GM06990 (cell line): ENCODE results near the gene GRIK4.

ENCODE experiments used
- DNase-seq: peaks from one replicate; pipeline ENCODE4 v3.0.0-alpha.2; 2011; ENCODE audit not compliant: insufficient read length; ENCODE audit errors: extremely low read depth
- H3K27me3 ChIP-seq: replicated peaks from 2 replicates; pipeline ENCODE4 v1.6.0; 2011; ENCODE audit warnings: low read length; ENCODE audit not compliant: control insufficient read depth, insufficient read depth
- H3K36me3 ChIP-seq: 2 replicates; pipeline ENCODE4 v1.5.1; 2011; ENCODE audit warnings: low read length; ENCODE audit not compliant: control insufficient read depth, insufficient read depth
- H3K4me3 ChIP-seq: replicated peaks from 2 replicates; pipeline ENCODE4 v1.5.1; 2011; ENCODE audit warnings: low read depth, mild to moderate bottlenecking, control low read depth, low read length
- TF ChIP-seq, protein P1 (sequence below): IDR thresholded peaks from 2 replicates; pipeline ENCODE4 v1.5.1; 2011; ENCODE audit warnings: low read length, control low read depth, mild to moderate bottlenecking, inconsistent platforms; ENCODE audit not compliant: insufficient read depth, poor library complexity, severe bottlenecking

Gene GRIK4

DNA sequence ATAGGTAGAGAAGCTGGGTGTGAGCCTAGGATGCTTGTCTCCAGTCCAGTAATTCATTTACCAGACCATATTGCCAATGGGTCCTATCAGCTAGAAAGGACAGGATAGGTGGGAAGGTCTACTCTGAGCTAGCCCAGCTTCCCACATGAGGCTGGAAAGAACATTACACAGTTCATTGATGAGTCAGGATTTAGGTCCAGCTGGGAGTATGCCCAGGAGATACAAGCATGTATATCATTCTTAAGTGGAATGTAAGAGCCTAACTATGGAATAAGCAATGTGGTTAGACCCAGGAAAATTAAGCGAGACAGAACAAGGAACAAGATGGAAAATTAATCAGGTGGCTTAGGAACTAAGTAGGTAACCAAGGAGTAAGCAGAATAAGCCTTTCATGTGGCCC, 453.3 kb downstream of the GRIK4 start:
- Histone ChIP-seq H3K36me3 (no peaks in the 10 kb centered on the region), H3K4me3 (no peak overlapping the region), H3K27me3 (peaks cover 3% of the 10 kb centered on the region; the same call in 1 of the 2 replicates)
- TF ChIP-seq, protein P1, sequence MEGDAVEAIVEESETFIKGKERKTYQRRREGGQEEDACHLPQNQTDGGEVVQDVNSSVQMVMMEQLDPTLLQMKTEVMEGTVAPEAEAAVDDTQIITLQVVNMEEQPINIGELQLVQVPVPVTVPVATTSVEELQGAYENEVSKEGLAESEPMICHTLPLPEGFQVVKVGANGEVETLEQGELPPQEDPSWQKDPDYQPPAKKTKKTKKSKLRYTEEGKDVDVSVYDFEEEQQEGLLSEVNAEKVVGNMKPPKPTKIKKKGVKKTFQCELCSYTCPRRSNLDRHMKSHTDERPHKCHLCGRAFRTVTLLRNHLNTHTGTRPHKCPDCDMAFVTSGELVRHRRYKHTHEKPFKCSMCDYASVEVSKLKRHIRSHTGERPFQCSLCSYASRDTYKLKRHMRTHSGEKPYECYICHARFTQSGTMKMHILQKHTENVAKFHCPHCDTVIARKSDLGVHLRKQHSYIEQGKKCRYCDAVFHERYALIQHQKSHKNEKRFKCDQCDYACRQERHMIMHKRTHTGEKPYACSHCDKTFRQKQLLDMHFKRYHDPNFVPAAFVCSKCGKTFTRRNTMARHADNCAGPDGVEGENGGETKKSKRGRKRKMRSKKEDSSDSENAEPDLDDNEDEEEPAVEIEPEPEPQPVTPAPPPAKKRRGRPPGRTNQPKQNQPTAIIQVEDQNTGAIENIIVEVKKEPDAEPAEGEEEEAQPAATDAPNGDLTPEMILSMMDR: no peak
- DNase-seq: no peak

DNA sequence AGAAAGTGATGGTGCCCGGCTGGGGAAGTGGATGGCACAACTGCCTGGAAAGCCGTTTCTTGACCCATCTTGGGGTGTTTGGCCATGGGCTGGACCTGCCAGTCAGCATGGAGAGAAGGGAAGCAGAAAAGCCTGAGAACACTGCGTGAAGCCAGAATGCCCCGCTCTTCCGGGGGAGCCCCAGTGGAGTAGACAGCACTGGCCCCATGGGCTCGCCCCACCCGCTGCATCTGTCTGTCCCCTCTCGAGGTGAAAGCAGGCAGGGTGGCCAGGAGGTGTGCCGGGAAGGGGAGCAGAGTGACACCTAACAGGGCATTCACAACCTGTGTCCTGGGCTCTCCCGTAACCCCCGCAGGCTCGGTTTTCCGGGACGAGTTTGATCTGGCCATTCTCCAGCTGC, 455.3 kb downstream of the GRIK4 start:
- no peak overlapping the region for H3K4me3 ChIP-seq
- TF ChIP-seq, protein P1: no peak
- DNase-seq: no peak
- H3K36me3 ChIP-seq: no peaks in the 10 kb centered on the region
- H3K27me3 ChIP-seq: peaks cover 5% of the 10 kb centered on the region

DNA sequence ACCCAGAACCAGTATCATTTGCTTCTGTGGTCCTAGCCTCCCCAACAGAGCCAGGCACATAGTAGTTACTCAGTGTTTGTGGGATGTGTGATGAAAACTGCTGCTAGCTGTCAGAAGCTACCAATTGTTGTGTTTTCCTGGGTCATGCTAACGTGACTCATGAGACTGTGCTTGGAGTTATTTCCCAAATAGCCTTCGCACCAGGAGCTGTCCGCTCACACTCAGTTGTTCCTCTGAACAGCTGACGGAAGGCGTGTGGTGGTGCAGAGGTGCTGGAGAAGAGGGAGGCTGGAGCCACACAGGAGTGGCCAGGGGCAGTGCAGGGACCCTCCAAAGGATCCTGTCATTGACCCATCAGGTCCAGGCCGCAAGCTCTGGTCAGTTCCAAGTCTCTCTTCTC, 458.4 kb downstream of the GRIK4 start:
- Histone ChIP-seq H3K27me3 (peaks cover 2% of the 10 kb centered on the region), H3K4me3 (no peak overlapping the region), H3K36me3 (no peaks in the 10 kb centered on the region)
- DNase-seq: no peak
- TF ChIP-seq, protein P1: no peak

DNA sequence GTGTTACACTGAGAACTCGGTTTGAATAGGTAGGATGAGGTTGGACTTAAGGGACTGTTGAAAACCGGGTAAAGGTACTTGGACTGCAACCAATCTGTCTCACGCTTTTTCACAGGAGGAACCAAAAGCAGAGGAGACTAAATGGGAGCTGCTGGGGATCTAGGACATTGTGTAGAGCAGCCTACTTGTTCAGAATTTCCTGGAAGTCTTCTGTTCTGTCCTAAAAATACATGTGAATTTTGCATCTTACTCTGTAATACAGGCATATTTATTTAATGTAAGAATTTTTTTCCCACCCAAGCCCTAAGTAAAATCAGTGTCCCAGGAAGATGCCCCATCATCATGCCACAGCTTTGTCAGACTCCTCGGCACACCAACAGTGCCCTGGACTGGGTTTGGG, 460.3 kb downstream of the GRIK4 start:
- Histone ChIP-seq H3K27me3 (peaks cover 2% of the 10 kb centered on the region), H3K4me3 (no peak overlapping the region), H3K36me3 (no peaks in the 10 kb centered on the region)
- TF ChIP-seq, protein P1: no peak
- no peak for DNase-seq

DNA sequence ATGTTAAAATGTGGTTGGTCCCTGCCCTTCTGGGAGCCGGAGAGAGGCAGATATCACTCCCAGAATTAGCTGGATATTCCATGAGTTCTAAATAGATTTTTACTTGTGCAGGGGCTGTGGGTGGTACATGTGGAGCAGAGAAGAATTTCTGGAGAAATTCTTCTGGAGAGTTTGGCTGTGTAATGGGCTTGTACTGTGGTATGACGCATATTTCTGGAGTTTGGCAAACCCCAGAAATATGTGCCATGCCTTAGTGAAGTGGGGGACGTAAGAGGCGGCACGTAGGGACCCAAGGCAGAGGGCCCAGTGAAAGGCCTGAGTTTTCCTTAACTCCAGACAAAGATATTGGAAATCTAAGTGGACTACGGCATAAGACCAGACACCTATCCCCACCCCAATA, 461.1 kb downstream of the GRIK4 start:
- Histone ChIP-seq H3K36me3 (no peaks in the 10 kb centered on the region), H3K4me3 (no peak overlapping the region), H3K27me3 (peaks cover 2% of the 10 kb centered on the region)
- TF ChIP-seq, protein P1: no peak
- no peak for DNase-seq

DNA sequence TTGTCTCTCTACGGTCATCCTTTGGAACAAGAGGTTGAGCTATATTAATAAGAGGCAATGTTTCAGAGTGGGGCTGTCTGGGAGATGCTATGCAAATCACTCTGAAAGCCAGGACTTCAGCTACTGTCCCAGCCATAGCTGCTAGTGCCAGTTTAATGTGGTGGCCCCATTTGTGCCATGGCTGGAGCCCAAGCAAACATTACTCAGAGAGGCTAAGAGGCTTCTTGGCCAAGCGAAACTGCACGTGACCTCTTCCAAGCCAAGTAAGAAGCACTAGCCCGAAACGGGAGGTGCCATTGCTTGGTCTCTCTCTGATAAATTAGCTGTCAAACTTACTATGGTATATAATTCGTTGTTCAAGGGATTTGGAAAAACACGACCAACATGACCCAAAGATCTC, 462.0 kb downstream of the GRIK4 start:
- H3K27me3 ChIP-seq: peaks cover 4% of the 10 kb centered on the region
- no peak overlapping the region for H3K4me3 ChIP-seq
- DNase-seq: no peak
- no peaks in the 10 kb centered on the region for H3K36me3 ChIP-seq
- TF ChIP-seq, protein P1: no peak
